GM10248 (cell line): ENCODE data around the gene CRNN.

ENCODE experiments used
- CTCF ChIA-PET: fragments of 300-600 bp; sonication (Branson Sonifier 250); formaldehyde crosslinking; extraction: SDS; loops from one replicate; lab custom pipeline; 2021; ENCODE audit warnings: antibody characterized with exemption; lab: Yijun Ruan, JAX
- POLR2A ChIA-PET: fragments of 350-650 bp; sonication (Branson Sonifier 250); formaldehyde crosslinking; extraction: SDS; loops from one replicate; lab custom pipeline; 2020; ENCODE audit warnings: antibody characterized with exemption; lab: Yijun Ruan, JAX
- DNase-seq: peaks from one replicate; pipeline ENCODE4 v3.0.0; 2012; ENCODE audit errors: extremely low spot score
- TF ChIP-seq, protein P1 (sequence below): IDR thresholded peaks from 2 replicates; pipeline ENCODE4 v1.5.1; 2012; ENCODE audit warnings: mild to moderate bottlenecking, low read depth; ENCODE audit errors: extremely low read depth, missing control alignments, control extremely low read depth

CRNN gene

DNA sequence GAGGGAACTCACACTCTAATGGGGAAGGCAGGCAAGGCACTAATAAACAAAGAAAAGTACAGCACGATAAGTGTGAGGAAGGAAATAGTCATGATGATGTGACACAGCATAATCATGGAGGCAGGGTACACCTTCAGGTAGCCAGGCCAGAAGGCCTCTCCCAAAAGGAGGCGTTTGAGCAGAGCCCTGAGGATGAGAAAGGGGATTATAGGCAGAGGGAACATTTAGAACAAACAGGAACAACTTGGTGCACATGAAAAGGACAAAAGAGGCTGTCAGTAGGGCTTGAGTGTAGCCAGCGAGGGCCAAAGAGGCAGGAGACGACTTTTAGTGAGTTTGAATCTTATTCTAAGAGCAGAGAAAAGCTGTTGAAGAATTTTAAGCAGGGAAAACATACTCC is 33.4 kb upstream of the CRNN start:
- no peak for DNase-seq
- POLR2A ChIA-PET: no interaction called here
- CTCF ChIA-PET: interaction anchor here (2.1 to 6.2 kb wide), 2 partner anchors 12 to 258 kb away, joined by 10 to 70 read pairs; no protein-coding TSS in a partner anchor
- TF ChIP-seq, protein P1, sequence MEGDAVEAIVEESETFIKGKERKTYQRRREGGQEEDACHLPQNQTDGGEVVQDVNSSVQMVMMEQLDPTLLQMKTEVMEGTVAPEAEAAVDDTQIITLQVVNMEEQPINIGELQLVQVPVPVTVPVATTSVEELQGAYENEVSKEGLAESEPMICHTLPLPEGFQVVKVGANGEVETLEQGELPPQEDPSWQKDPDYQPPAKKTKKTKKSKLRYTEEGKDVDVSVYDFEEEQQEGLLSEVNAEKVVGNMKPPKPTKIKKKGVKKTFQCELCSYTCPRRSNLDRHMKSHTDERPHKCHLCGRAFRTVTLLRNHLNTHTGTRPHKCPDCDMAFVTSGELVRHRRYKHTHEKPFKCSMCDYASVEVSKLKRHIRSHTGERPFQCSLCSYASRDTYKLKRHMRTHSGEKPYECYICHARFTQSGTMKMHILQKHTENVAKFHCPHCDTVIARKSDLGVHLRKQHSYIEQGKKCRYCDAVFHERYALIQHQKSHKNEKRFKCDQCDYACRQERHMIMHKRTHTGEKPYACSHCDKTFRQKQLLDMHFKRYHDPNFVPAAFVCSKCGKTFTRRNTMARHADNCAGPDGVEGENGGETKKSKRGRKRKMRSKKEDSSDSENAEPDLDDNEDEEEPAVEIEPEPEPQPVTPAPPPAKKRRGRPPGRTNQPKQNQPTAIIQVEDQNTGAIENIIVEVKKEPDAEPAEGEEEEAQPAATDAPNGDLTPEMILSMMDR: no peak

DNA sequence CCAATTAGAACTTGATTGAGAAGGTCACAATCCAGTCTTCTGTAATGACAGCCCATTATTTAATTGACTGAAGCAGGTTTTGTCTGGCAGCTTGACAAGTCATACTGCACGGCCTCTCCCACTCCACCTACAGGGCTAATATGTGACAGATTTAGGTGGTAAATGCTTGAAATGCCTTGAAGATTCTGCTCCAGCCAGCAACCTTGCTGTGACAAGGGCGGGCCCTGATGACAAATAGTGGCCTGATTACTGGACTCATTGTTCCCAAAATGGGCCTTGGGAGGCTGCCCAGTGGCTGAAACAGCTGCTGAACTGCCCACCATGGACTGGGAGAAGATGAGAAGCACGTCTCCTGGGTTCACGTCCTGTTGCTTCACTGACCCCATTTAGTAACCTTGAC is 30.0 kb upstream of the CRNN start:
- POLR2A ChIA-PET: no interaction called here
- TF ChIP-seq, protein P1: no peak
- no peak for DNase-seq
- CTCF ChIA-PET: interaction anchor here (0.7 to 1.6 kb wide), 3 partner anchors 14 to 258 kb away, joined by 3 to 6 read pairs (median 3); no protein-coding TSS in a partner anchor

DNA sequence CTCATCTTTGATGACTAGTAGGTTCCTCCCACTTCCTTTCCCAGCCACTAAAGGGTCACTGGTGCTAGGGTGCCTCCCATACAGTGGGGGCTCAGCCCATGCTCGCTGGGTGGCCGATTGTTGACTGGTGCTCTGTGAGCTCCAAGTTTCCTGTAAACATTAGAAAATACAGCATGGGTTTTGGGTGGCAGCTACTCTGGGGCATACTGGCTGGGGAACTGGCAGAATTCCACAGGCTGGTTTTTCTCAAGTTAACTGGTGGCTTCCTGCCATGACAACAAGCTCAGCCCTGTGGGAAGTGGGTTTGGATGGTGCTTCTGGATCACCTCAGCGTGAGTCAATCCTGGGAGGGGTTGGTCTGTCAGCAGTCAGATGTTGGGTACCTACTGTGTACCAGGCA is 28.7 kb upstream of the CRNN start:
- DNase-seq: no peak
- ChIA-PET CTCF (interaction anchor here (1.6 to 3.9 kb wide), 3 partner anchors 16 to 257 kb away, joined by 6 to 51 read pairs (median 21); no protein-coding TSS in a partner anchor), POLR2A (no interaction called here)
- TF ChIP-seq, protein P1: no peak

DNA sequence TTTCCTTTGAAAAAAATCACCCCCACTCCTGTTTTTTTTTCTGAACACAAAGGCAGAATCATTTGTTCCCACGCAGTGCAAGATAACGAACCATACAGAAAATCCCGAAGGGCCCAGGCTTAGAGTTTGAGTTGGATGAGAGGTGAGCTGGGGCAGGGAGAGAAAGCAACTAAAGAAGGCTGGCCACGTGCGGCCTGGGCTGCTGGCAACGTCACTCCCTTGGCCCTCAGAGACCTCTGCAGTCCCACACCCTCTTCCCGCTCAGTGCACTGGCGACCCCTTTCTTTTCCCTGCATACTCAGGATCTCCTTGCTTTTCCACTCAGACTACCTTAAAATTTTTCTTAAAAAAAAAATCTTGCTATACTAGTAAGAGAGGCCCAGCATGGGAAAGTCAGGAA is 28.2 kb upstream of the CRNN start:
- ChIA-PET CTCF (interaction anchor here (1.3 to 3.9 kb wide), 4 partner anchors 13 to 256 kb away, joined by 3 to 51 read pairs (median 14); no protein-coding TSS in a partner anchor), POLR2A (no interaction called here)
- TF ChIP-seq, protein P1: no peak
- DNase-seq: no peak

GRCh38 chr1:152441756-152442155 is 27.7 kb upstream of the CRNN start:
- CTCF ChIA-PET: interaction anchor here (1.0 to 3.9 kb wide), 9 partner anchors 12 to 389 kb away, joined by 3 to 51 read pairs (median 7); no protein-coding TSS in a partner anchor
- POLR2A ChIA-PET: no interaction called here

GRCh38 chr1:152440635-152441471 is 26.8 kb upstream of the CRNN start:
- POLR2A ChIA-PET: no interaction called here
- peak; percentile 85 for DNase-seq
- CTCF ChIA-PET: interaction anchor here (0.6 to 3.9 kb wide), 21 partner anchors 8 to 388 kb away, joined by 3 to 51 read pairs (median 4); no protein-coding TSS in a partner anchor
- TF ChIP-seq, protein P1: peak; percentile 85

More at GRCh38 chr1:152441756-152442155, 27.7 kb upstream of the CRNN start:
- TF ChIP-seq, protein P1: no peak
- DNase-seq: no peak
